Measurements from ENCODE around the gene PRKACG.

DNA sequence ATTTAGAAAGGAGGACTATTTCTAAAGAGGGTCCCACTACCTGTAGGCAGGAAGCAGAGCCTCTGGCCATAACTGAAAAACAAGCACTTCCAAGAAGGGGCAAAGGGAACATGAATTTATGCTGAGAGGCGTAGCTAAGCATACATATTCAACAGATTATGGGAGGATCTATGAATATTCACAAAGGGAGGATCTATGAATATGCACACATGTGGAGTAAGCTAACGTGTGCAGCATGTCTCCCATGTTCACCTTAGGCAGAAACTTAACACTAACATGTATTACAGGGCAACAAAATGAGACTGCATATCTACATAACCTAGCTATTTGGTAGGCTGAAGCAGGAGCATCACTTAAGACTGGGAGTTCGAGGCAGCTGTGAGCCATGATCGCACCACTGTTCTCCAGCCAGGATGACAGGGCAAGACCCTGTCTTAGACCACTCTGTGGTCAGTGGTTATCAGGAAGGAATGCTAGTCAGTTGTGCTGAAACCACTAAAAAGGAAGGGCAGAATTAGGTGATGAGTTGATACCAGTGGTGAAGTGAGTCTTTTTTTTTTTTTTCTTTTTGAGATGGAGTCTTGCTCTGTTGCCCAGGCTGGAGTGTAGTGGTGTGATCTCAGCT, 42.4 kb upstream of the PRKACG start:
- TF ChIP-seq, protein P1, sequence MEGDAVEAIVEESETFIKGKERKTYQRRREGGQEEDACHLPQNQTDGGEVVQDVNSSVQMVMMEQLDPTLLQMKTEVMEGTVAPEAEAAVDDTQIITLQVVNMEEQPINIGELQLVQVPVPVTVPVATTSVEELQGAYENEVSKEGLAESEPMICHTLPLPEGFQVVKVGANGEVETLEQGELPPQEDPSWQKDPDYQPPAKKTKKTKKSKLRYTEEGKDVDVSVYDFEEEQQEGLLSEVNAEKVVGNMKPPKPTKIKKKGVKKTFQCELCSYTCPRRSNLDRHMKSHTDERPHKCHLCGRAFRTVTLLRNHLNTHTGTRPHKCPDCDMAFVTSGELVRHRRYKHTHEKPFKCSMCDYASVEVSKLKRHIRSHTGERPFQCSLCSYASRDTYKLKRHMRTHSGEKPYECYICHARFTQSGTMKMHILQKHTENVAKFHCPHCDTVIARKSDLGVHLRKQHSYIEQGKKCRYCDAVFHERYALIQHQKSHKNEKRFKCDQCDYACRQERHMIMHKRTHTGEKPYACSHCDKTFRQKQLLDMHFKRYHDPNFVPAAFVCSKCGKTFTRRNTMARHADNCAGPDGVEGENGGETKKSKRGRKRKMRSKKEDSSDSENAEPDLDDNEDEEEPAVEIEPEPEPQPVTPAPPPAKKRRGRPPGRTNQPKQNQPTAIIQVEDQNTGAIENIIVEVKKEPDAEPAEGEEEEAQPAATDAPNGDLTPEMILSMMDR (conservative IDR thresholded peaks at IDR 0.05; ENCODE audit: low read length): no peak
- no peak for TF ChIP-seq EZH2phosphoT487 (IDR thresholded peaks at IDR 0.05; ENCODE audit: borderline replicate concordance)
